Uterus (tissue), 2 donors: Measurements from ENCODE around the gene OPRL1.

Experiments
- POLR2A ChIP-seq, 2 donors: fragments of 450-650 bp; IDR thresholded peaks; one replicate each; pipeline ENCODE4 v1.6.1; 2016; ENCODE audit warnings: antibody characterized with exemption in 2 of 2, mild to moderate bottlenecking in 1 of 2, moderate library complexity in 1 of 2
- TF ChIP-seq, protein P1 (sequence below), 4 experiments: fragments of 200-600 bp in 2 of 4; fragments of 450-650 bp in 2 of 4; sonication (generic) in 2 of 4; IDR thresholded peaks; one replicate each; pipeline ENCODE4 v1.5.1; 2016 to 2019; ENCODE audit warnings: antibody characterized with exemption in 4 of 4, mild to moderate bottlenecking in 2 of 4, moderate library complexity in 1 of 4

DNA sequence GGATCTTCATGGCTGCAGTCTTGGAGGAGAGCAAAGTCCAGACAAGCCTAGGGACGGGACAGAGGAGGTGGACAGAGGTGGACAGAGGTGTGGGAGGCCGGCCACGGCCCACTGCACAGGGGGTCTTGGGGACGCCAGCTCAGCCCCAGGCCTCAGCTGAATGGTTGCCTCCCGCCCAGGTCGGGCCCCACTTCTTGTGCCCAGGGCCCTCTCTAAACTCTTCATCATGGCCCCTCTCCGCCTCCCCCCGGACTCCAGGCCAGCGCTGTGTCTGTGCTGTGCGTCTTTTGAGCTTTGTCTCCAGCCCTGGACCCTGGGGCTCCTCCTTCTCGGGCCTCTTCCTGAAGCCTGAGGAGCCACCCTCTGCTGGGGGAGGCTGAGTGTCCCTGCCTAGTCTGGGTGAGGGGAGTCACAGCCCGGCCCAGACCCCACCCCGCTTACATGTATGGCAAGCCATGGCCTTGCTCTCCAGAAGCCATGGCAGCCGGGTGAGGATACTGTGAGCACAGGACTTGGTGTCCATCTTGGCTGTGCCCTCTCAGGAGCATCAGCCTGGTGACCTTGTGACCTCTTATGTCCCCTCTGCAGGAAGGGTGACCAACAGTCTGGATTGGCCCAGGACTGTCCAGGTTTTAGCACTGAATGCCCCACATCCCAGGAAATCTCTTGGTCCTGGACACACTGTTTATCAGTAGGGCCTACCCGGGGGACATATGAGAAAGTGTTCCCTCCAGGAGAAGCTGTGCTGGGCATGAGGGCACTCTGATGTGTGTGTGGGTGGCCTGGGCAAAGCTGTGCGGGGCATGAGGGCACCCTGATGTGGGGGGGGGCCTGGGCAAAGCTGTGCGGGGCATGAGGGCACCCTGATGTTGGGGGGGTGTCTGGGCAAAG, 36.9 kb downstream of the OPRL1 start:
- TF ChIP-seq POLR2A (IDR thresholded peaks at IDR 0.05), result no peak
- TF ChIP-seq, protein P1, sequence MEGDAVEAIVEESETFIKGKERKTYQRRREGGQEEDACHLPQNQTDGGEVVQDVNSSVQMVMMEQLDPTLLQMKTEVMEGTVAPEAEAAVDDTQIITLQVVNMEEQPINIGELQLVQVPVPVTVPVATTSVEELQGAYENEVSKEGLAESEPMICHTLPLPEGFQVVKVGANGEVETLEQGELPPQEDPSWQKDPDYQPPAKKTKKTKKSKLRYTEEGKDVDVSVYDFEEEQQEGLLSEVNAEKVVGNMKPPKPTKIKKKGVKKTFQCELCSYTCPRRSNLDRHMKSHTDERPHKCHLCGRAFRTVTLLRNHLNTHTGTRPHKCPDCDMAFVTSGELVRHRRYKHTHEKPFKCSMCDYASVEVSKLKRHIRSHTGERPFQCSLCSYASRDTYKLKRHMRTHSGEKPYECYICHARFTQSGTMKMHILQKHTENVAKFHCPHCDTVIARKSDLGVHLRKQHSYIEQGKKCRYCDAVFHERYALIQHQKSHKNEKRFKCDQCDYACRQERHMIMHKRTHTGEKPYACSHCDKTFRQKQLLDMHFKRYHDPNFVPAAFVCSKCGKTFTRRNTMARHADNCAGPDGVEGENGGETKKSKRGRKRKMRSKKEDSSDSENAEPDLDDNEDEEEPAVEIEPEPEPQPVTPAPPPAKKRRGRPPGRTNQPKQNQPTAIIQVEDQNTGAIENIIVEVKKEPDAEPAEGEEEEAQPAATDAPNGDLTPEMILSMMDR (IDR thresholded peaks at IDR 0.05), result no peak
